HepG2 (cell line): ENCODE results near the gene BBS1. TPM values are rescaled to one million over a fixed set of nuclear protein-coding genes. Genes with fewer than 3 reads are reported as not detected.

ENCODE experiments used
- ATAC-seq: fragments of 200-7000 bp; cut with Tn5 transposase; 3 replicates; pipeline ENCODE4 v1.9.1; 2020; ENCODE audit warnings: mild to moderate bottlenecking, moderate library complexity
- BruUV-seq: library from RNA; stranded (reverse); fragments of 400-500 nt; replicated peaks from 2 replicates; lab custom pipeline; 2021; lab: Mats Ljungman, UMichigan
- CTCF ChIA-PET: fragments of 300-600 bp; formaldehyde crosslinking; extraction: SDS; loops from one replicate; lab custom pipeline; 2021; ENCODE audit warnings: low total read pairs, inconsistent platforms, low intra/inter-chr PET ratio; lab: Yijun Ruan, JAX
- POLR2A ChIA-PET: fragments of 350-600 bp; sonication (Branson Sonifier 250); formaldehyde crosslinking; loops from one replicate; lab custom pipeline; 2020; ENCODE audit warnings: antibody characterized with exemption, inconsistent platforms; lab: Yijun Ruan, JAX
- DNase-seq: peaks from one replicate; pipeline ENCODE4 v3.0.0-alpha.2; 2015; ENCODE audit warnings: low spot score
- FAIRE-seq: peaks from 3 replicates; lab custom pipeline; 2011; peaks lifted over from hg19 to GRCh38; lab: Jason Lieb, UNC
- H2AFZ ChIP-seq: one replicate; pipeline ENCODE4 v1.6.1; 2011; ENCODE audit warnings: low read length, inconsistent platforms
- H3K27ac ChIP-seq: fragments of 300-600 bp; 3 replicates; pipeline ENCODE4 v1.8.0; 2011; ENCODE audit warnings: mixed run types, mild to moderate bottlenecking, mixed read lengths, low read length, inconsistent platforms; ENCODE audit not compliant: insufficient read depth; ENCODE audit errors: extremely low read length
- H3K27me3 ChIP-seq, 2 experiments: fragments of 200-600 bp in 1 of 2; 2 replicates in 1 of 2; 3 replicates in 1 of 2; pipeline versions ENCODE4 v1.6.0 to v1.8.0; 2011; ENCODE audit warnings: low read length in 2 of 2, mild to moderate bottlenecking in 2 of 2, moderate library complexity in 2 of 2, inconsistent platforms in 1 of 2; ENCODE audit not compliant: insufficient read depth in 2 of 2, control insufficient read depth in 1 of 2
- H3K36me3 ChIP-seq, 2 experiments: fragments of 200-600 bp in 1 of 2; replicated peaks in 1 of 2; 2 replicates in 1 of 2; 3 replicates in 1 of 2; pipeline versions ENCODE4 v1.5.1 to v1.8.0; 2011; ENCODE audit warnings: low read length in 2 of 2, inconsistent platforms in 1 of 2; ENCODE audit not compliant: insufficient read depth in 2 of 2, control insufficient read depth in 1 of 2
- H3K4me1 ChIP-seq: 2 replicates; pipeline ENCODE4 v1.5.1; 2012; ENCODE audit warnings: low read length, inconsistent platforms; ENCODE audit not compliant: insufficient read depth
- H3K4me2 ChIP-seq: 2 replicates; pipeline ENCODE4 v1.6.0; 2011; ENCODE audit warnings: low read depth, low read length, inconsistent platforms
- H3K4me3 ChIP-seq, 3 experiments: fragments of 200-600 bp in 1 of 3; sonication (generic), shearing (Covaris generic) in 1 of 3; replicated peaks in 1 of 3; 2 replicates each; pipeline ENCODE4 v1.5.1; 2011 to 2016; ENCODE audit warnings: low read length in 3 of 3, inconsistent platforms in 2 of 3, low read depth in 2 of 3, mild to moderate bottlenecking in 2 of 3, control low read depth in 1 of 3, mixed read lengths in 1 of 3; ENCODE audit not compliant: insufficient read depth in 1 of 3
- H3K79me2 ChIP-seq: one replicate; pipeline ENCODE4 v1.6.1; 2011; ENCODE audit warnings: low read length, inconsistent platforms; ENCODE audit not compliant: insufficient read depth
- H3K9ac ChIP-seq: 2 replicates; pipeline ENCODE4 v1.6.0; 2011; ENCODE audit warnings: mild to moderate bottlenecking, low read depth, low read length, inconsistent platforms; ENCODE audit not compliant: insufficient read depth
- H3K9me3 ChIP-seq: 2 replicates; pipeline ENCODE4 v1.5.1; 2012; ENCODE audit warnings: mild to moderate bottlenecking, low read length
- H4K20me1 ChIP-seq: 2 replicates; pipeline ENCODE4 v1.6.0; 2011; ENCODE audit warnings: inconsistent platforms, mild to moderate bottlenecking, low read length, moderate library complexity; ENCODE audit not compliant: insufficient read depth
- NONO ChIP-seq, 2 experiments: fragments of 450-650 bp in 1 of 2; sonication (generic) in 1 of 2; formaldehyde crosslinking in 1 of 2; IDR thresholded peaks in 1 of 2; conservative IDR thresholded peaks in 1 of 2; 2 replicates each; pipeline versions ENCODE4 v1.6.1 to v1.8.0; 2017 to 2022; ENCODE audit warnings: mild to moderate bottlenecking in 1 of 2, missing genetic modification reagents in 1 of 2, moderate library complexity in 1 of 2
- PHF20 ChIP-seq: sonication (generic); formaldehyde crosslinking; IDR thresholded peaks from 2 replicates; pipeline ENCODE4 v1.5.0; 2020; ENCODE audit warnings: mild to moderate bottlenecking, missing genetic modification reagents
- PRPF4 ChIP-seq: fragments of 200-400 bp; formaldehyde crosslinking; IDR thresholded peaks from 2 replicates; pipeline ENCODE4 v1.6.1; 2016; ENCODE audit warnings: low read length, low read depth; ENCODE audit not compliant: poor library complexity, severe bottlenecking
- RXRB ChIP-seq: IDR thresholded peaks from 2 replicates; pipeline ENCODE4 v1.6.1; 2016; ENCODE audit warnings: borderline replicate concordance, missing genetic modification reagents, missing compliant biosample characterization
- SP5 ChIP-seq: IDR thresholded peaks from 2 replicates; pipeline ENCODE4 v1.6.1; 2016; ENCODE audit warnings: low read depth, borderline replicate concordance
- ZFAT ChIP-seq: sonication (generic); formaldehyde crosslinking; conservative IDR thresholded peaks from 2 replicates; pipeline ENCODE4 v1.8.1; 2023; ENCODE audit warnings: missing genetic modification reagents, inconsistent platforms
- ZNF446 ChIP-seq: sonication (generic); formaldehyde crosslinking; IDR thresholded peaks from 2 replicates; pipeline ENCODE4 v1.5.0; 2020; ENCODE audit warnings: mild to moderate bottlenecking, missing genetic modification reagents
- ZNF468 ChIP-seq: sonication (generic); formaldehyde crosslinking; IDR thresholded peaks from 2 replicates; pipeline ENCODE4 v1.8.0; 2022; ENCODE audit warnings: mild to moderate bottlenecking, moderate library complexity, missing genetic modification reagents
- ZNF614 ChIP-seq: IDR thresholded peaks from 2 replicates; pipeline ENCODE4 v1.6.1; 2018; ENCODE audit warnings: missing biosample characterization, missing genetic modification reagents, inconsistent platforms, borderline replicate concordance
- ZNF615 ChIP-seq: sonication (generic); formaldehyde crosslinking; IDR thresholded peaks from 2 replicates; pipeline ENCODE4 v1.5.0; 2020; ENCODE audit warnings: mild to moderate bottlenecking, missing genetic modification reagents, borderline replicate concordance
- WGBS: methylation state at CpG from one replicate; pipeline ENCODE4 v1.1.6; 2017; ENCODE audit warnings: low lambda C conversion rate; 5-methylcytosine and 5-hydroxymethylcytosine counted together
- in situ Hi-C: cut with HindIII; loops from 2 replicates; pipeline ENCODE4 v1.10.0; 2017; ENCODE audit warnings: low pct_unique_long_range_greater_than_20kb; ENCODE audit not compliant: extremely low pct_ligation_motif_present
- intact Hi-C: fragments of 100-400 bp; cut with micrococcal nuclease; formaldehyde crosslinking; loops from one replicate; pipeline ENCODE4 v1.10.0; 2022; ENCODE audit not compliant: unreplicated experiment
- polyA plus RNA-seq, 8 experiments: library from polyadenylated mRNA; depleted of rRNA in 3 of 8; stranded (reverse) in 7 of 8; unstranded in 1 of 8; fragments of >200 nt; fragmentation: Illumina TruSeq in 4 of 8; extraction: Trizol in 4 of 8; gene quantifications; 2 replicates each; pipeline versions ENCODE4 v1.2.1 to v1.2.3, GENCODE V29; 2011 to 2016; ENCODE audit warnings: low read depth in 4 of 8, missing spikeins in 1 of 8, mixed read lengths in 1 of 8; ENCODE audit not compliant: insufficient read depth in 1 of 8
- total RNA-seq, 5 experiments: library from RNA; depleted of rRNA; stranded (reverse); fragments of >200 nt; fragmentation: Illumina TruSeq; extraction: Trizol; gene quantifications; 2 replicates each; pipeline ENCODE4 v1.2.3, GENCODE V29; 2016; ENCODE audit warnings: low read depth in 1 of 5
- TF ChIP-seq, protein P1 (sequence below): sonication (generic); formaldehyde crosslinking; conservative IDR thresholded peaks from 2 replicates; pipeline ENCODE4 v1.8.0; 2022; ENCODE audit warnings: low read depth, missing genetic modification reagents
- TF ChIP-seq, protein P2 (sequence below): sonication (generic); formaldehyde crosslinking; IDR thresholded peaks from 2 replicates; pipeline ENCODE4 v1.4.0; 2020; ENCODE audit warnings: mild to moderate bottlenecking, missing genetic modification reagents
- TF ChIP-seq, protein P3 (sequence below): sonication (generic); formaldehyde crosslinking; IDR thresholded peaks from 2 replicates; pipeline ENCODE4 v1.5.0; 2020; ENCODE audit warnings: mild to moderate bottlenecking, low read depth, missing genetic modification reagents, borderline replicate concordance
- TF ChIP-seq, protein P4 (sequence below): sonication (generic); formaldehyde crosslinking; IDR thresholded peaks from 2 replicates; pipeline ENCODE4 v1.5.0; 2020; ENCODE audit warnings: mild to moderate bottlenecking, missing genetic modification reagents, moderate library complexity

BBS1 gene
- total and polyA plus RNA-seq, 2 of the 13 experiments (the other 11 are each of a cell fraction or from before 2014, with no cell fraction given): 11.7 to 14.1 TPM

DNA sequence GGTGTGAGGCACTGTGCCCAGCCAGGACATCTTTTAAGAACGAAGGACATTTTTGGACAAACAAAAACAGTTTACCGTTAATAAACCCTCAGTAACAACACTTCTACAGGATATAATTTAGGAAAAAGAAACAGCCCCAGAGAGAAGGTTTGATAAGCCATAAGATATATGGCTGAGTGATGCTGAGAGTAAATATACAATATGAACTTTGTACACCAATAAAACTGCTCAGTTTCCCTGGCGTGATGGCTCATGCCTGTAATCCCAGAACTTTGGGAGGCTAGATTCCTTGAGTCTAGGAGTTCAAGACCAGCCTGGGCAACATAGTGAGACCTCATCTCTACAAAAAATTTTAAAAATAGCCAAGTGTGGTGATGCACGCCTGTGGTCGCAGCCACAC lies 11.9 kb upstream of the BBS1 start:
- no peak overlapping the region for H3K4me2 ChIP-seq
- no peaks in the 10 kb centered on the region for H3K79me2 ChIP-seq
- no peak overlapping the region for H3K4me3 ChIP-seq
- TF ChIP-seq PRPF4 (no peak), ZNF614 (CRISPR knock-in tag) (no peak), ZNF615 (CRISPR knock-in tag) (no peak), ZFAT (CRISPR knock-in tag) (no peak), ZNF468 (CRISPR knock-in tag) (no peak), NONO (IDR thresholded peaks at IDR 0.05) (no peak), NONO (CRISPR knock-in tag; conservative IDR thresholded peaks at IDR 0.05) (no peak), PHF20 (CRISPR knock-in tag) (no peak), ZNF446 (no peak), SP5 (CRISPR knock-in tag) (no peak), RXRB (no peak)
- TF ChIP-seq, protein P1, sequence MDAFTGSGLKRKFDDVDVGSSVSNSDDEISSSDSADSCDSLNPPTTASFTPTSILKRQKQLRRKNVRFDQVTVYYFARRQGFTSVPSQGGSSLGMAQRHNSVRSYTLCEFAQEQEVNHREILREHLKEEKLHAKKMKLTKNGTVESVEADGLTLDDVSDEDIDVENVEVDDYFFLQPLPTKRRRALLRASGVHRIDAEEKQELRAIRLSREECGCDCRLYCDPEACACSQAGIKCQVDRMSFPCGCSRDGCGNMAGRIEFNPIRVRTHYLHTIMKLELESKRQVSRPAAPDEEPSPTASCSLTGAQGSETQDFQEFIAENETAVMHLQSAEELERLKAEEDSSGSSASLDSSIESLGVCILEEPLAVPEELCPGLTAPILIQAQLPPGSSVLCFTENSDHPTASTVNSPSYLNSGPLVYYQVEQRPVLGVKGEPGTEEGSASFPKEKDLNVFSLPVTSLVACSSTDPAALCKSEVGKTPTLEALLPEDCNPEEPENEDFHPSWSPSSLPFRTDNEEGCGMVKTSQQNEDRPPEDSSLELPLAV (CRISPR knock-in tag): no peak
- TF ChIP-seq, protein P2, sequence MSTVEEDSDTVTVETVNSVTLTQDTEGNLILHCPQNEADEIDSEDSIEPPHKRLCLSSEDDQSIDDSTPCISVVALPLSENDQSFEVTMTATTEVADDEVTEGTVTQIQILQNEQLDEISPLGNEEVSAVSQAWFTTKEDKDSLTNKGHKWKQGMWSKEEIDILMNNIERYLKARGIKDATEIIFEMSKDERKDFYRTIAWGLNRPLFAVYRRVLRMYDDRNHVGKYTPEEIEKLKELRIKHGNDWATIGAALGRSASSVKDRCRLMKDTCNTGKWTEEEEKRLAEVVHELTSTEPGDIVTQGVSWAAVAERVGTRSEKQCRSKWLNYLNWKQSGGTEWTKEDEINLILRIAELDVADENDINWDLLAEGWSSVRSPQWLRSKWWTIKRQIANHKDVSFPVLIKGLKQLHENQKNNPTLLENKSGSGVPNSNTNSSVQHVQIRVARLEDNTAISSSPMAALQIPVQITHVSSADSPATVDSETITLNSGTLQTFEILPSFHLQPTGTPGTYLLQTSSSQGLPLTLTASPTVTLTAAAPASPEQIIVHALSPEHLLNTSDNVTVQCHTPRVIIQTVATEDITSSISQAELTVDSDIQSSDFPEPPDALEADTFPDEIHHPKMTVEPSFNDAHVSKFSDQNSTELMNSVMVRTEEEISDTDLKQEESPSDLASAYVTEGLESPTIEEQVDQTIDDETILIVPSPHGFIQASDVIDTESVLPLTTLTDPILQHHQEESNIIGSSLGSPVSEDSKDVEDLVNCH (CRISPR knock-in tag): no peak
- TF ChIP-seq, protein P3, sequence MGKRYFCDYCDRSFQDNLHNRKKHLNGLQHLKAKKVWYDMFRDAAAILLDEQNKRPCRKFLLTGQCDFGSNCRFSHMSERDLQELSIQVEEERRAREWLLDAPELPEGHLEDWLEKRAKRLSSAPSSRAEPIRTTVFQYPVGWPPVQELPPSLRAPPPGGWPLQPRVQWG: no peak
- TF ChIP-seq, protein P4, sequence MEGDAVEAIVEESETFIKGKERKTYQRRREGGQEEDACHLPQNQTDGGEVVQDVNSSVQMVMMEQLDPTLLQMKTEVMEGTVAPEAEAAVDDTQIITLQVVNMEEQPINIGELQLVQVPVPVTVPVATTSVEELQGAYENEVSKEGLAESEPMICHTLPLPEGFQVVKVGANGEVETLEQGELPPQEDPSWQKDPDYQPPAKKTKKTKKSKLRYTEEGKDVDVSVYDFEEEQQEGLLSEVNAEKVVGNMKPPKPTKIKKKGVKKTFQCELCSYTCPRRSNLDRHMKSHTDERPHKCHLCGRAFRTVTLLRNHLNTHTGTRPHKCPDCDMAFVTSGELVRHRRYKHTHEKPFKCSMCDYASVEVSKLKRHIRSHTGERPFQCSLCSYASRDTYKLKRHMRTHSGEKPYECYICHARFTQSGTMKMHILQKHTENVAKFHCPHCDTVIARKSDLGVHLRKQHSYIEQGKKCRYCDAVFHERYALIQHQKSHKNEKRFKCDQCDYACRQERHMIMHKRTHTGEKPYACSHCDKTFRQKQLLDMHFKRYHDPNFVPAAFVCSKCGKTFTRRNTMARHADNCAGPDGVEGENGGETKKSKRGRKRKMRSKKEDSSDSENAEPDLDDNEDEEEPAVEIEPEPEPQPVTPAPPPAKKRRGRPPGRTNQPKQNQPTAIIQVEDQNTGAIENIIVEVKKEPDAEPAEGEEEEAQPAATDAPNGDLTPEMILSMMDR: no peak
- ChIA-PET CTCF (no interaction called here), POLR2A (interaction anchor here (1.2 kb wide), 1 partner anchor 19 kb away, joined by 3 read pairs; no protein-coding TSS in a partner anchor)
- no peak for DNase-seq
- no peak for ATAC-seq
- H3K4me1 ChIP-seq: no peaks in the 10 kb centered on the region
- H3K36me3 ChIP-seq: peaks cover 7 to 13% of the 10 kb centered on the region in 2 experiments; a peak in 4 of 5 replicates
- no peaks in the 10 kb centered on the region for H3K9me3 ChIP-seq
- no peaks in the 10 kb centered on the region for H4K20me1 ChIP-seq
- intact Hi-C loops: no loop called here
- H3K27ac ChIP-seq: no peak overlapping the region
- H3K27me3 ChIP-seq: no peaks in the 10 kb centered on the region
- no TSS peak for BruUV-seq
- no peak for FAIRE-seq
- in situ Hi-C loops: no loop called here
- H3K9ac ChIP-seq: no peak overlapping the region
- WGBS: 94% methylated on average over 5 of the region's 5 CpGs
- H2AFZ ChIP-seq: no peak overlapping the region
